Type B pancreatic cell (in vitro differentiated cells): ENCODE results near the gene WDR38. TPM values are rescaled to one million over a fixed set of nuclear protein-coding genes. Genes with fewer than 3 reads are reported as not detected.

Experiments used
- DNase-seq: peaks from one replicate; pipeline ENCODE4 v3.0.0; 2021; ENCODE audit warnings: mixed read lengths; ENCODE audit not compliant: unreplicated experiment; ENCODE audit errors: extremely low spot score
- H3K27ac Mint-ChIP-seq: 2 replicates; pipeline ENCODE4 v1.8.0; 2021; ENCODE audit warnings: mild to moderate bottlenecking, mixed read lengths
- H3K27me3 Mint-ChIP-seq: 2 replicates; pipeline ENCODE4 v1.8.0; 2021; ENCODE audit warnings: mixed read lengths
- H3K36me3 Mint-ChIP-seq: 2 replicates; pipeline ENCODE4 v1.8.0; 2021; ENCODE audit warnings: mixed read lengths
- H3K4me1 Mint-ChIP-seq: one replicate; pipeline ENCODE4 v1.8.0; 2021; ENCODE audit warnings: mixed read lengths; ENCODE audit not compliant: unreplicated experiment
- H3K4me3 Mint-ChIP-seq: 2 replicates; pipeline ENCODE4 v1.8.0; 2021; ENCODE audit warnings: mild to moderate bottlenecking, mixed read lengths
- H3K9me3 Mint-ChIP-seq: 2 replicates; pipeline ENCODE4 v1.8.0; 2021; ENCODE audit warnings: mixed read lengths
- CTCF ChIP-seq: fragments of 200-600 bp; sonication (generic); conservative IDR thresholded peaks from 2 replicates; pipeline ENCODE4 v1.5.0; 2021; ENCODE audit warnings: antibody characterized with exemption, mild to moderate bottlenecking
- total RNA-seq: library from RNA; stranded (reverse); gene quantifications from 2 replicates; pipeline ENCODE4 v1.2.1, GENCODE V29; 2021; ENCODE audit warnings: low replicate concordance

WDR38 gene
- total RNA-seq, 1 donor from 2014 or later, result 0.75 TPM

GRCh38 chr9:124870723-124871122, 17.5 kb downstream of the WDR38 start:
- no peaks in the 10 kb centered on the region for H3K9me3 Mint-ChIP-seq
- no peak for DNase-seq
- no peak for TF ChIP-seq CTCF
- H3K27ac Mint-ChIP-seq, result peak overlapping the region; percentile 84
- H3K4me3 Mint-ChIP-seq, result peak overlapping the region; percentile 94
- H3K27me3 Mint-ChIP-seq, result no peaks in the 10 kb centered on the region
- peaks cover 28% of the 10 kb centered on the region for H3K4me1 Mint-ChIP-seq
- H3K36me3 Mint-ChIP-seq, result peaks cover 4% of the 10 kb centered on the region

- H3K4me3 Mint-ChIP-seq, result peak overlapping the region; percentile 94
- peaks cover 28% of the 10 kb centered on the region for H3K4me1 Mint-ChIP-seq
- H3K27ac Mint-ChIP-seq, result peak overlapping the region; percentile 64
These were observed 17.9 kb downstream of the WDR38 start for GRCh38 chr9:124871156-124871561.

GRCh38 chr9:124873664-124874063, 20.4 kb downstream of the WDR38 start:
- H3K4me3 Mint-ChIP-seq, result no peak overlapping the region
- DNase-seq, result no peak
- no peaks in the 10 kb centered on the region for H3K27me3 Mint-ChIP-seq
- H3K27ac Mint-ChIP-seq, result no peak overlapping the region
- no peaks in the 10 kb centered on the region for H3K9me3 Mint-ChIP-seq
- H3K36me3 Mint-ChIP-seq, result peaks cover 7% of the 10 kb centered on the region
- TF ChIP-seq CTCF, result no peak
- peaks cover 23% of the 10 kb centered on the region for H3K4me1 Mint-ChIP-seq

More at GRCh38 chr9:124871156-124871561, 17.9 kb downstream of the WDR38 start:
- Mint-ChIP-seq H3K27me3 (no peaks in the 10 kb centered on the region), H3K9me3 (no peaks in the 10 kb centered on the region), H3K36me3 (peaks cover 4% of the 10 kb centered on the region)
- no peak for TF ChIP-seq CTCF
- DNase-seq, result no peak

GRCh38 chr9:124875501-124875900, 22.2 kb downstream of the WDR38 start:
- DNase-seq, result no peak
- Mint-ChIP-seq H3K9me3 (no peaks in the 10 kb centered on the region), H3K27ac (no peak overlapping the region), H3K27me3 (no peaks in the 10 kb centered on the region), H3K4me3 (no peak overlapping the region), H3K36me3 (peaks cover 7% of the 10 kb centered on the region), H3K4me1 (peaks cover 16% of the 10 kb centered on the region)
- TF ChIP-seq CTCF, result no peak

- H3K4me3 Mint-ChIP-seq, result no peak overlapping the region
- H3K36me3 Mint-ChIP-seq, result peaks cover 7% of the 10 kb centered on the region
- no peaks in the 10 kb centered on the region for H3K27me3 Mint-ChIP-seq
- no peak for DNase-seq
- no peak overlapping the region for H3K27ac Mint-ChIP-seq
- no peak for TF ChIP-seq CTCF
- H3K9me3 Mint-ChIP-seq, result no peaks in the 10 kb centered on the region
- no peaks in the 10 kb centered on the region for H3K4me1 Mint-ChIP-seq
These were observed 23.9 kb downstream of the WDR38 start for GRCh38 chr9:124877021-124877782.
